HG02870 (cell line): ENCODE measurements around the gene SH3GL2.

Experiments
- ATAC-seq: cut with Tn5 transposase; IDR thresholded peaks from one replicate; pipeline ENCODE4 v1.9.1; 2021; ENCODE audit warnings: mild to moderate bottlenecking, moderate library complexity; ENCODE audit not compliant: unreplicated experiment

Gene SH3GL2

GRCh38 chr9:17653947-17654465, 75.1 kb downstream of the SH3GL2 start:
- ATAC-seq = no peak

- no peak for ATAC-seq
Observed at GRCh38 chr9:17656889-17657288, 78.0 kb downstream of the SH3GL2 start.

GRCh38 chr9:17658237-17658636, 79.4 kb downstream of the SH3GL2 start:
- ATAC-seq = no peak

GRCh38 chr9:17660158-17660557, 81.3 kb downstream of the SH3GL2 start:
- ATAC-seq = no peak

GRCh38 chr9:17665450-17665849, 86.6 kb downstream of the SH3GL2 start:
- no peak for ATAC-seq

GRCh38 chr9:17669206-17669605, 90.3 kb downstream of the SH3GL2 start:
- ATAC-seq = peak; percentile 65

- ATAC-seq = no peak
Observed at GRCh38 chr9:17682684-17683083, 103.8 kb downstream of the SH3GL2 start.

- ATAC-seq = no peak
Observed at GRCh38 chr9:17688834-17689233, 110.0 kb downstream of the SH3GL2 start.

GRCh38 chr9:17694336-17694735, 115.5 kb downstream of the SH3GL2 start:
- ATAC-seq = no peak

GRCh38 chr9:17695482-17695881, 116.6 kb downstream of the SH3GL2 start:
- no peak for ATAC-seq

- no peak for ATAC-seq
Observed at GRCh38 chr9:17699615-17700330, 120.9 kb downstream of the SH3GL2 start.

GRCh38 chr9:17706347-17706746, 127.5 kb downstream of the SH3GL2 start:
- no peak for ATAC-seq

GRCh38 chr9:17719053-17719452, 140.2 kb downstream of the SH3GL2 start:
- ATAC-seq = no peak

- ATAC-seq = no peak
Observed at GRCh38 chr9:17721954-17722353, 143.1 kb downstream of the SH3GL2 start.

- ATAC-seq = no peak
Observed at GRCh38 chr9:17723656-17724055, 144.8 kb downstream of the SH3GL2 start.

GRCh38 chr9:17725399-17726010, 146.6 kb downstream of the SH3GL2 start:
- no peak for ATAC-seq

- ATAC-seq = no peak
Observed at GRCh38 chr9:17726298-17726697, 147.4 kb downstream of the SH3GL2 start.

- ATAC-seq = no peak
Observed at GRCh38 chr9:17730899-17731298, 152.0 kb downstream of the SH3GL2 start.

GRCh38 chr9:17731308-17731707, 152.4 kb downstream of the SH3GL2 start:
- ATAC-seq = no peak

GRCh38 chr9:17734674-17735073, 155.8 kb downstream of the SH3GL2 start:
- no peak for ATAC-seq

GRCh38 chr9:17735859-17736258, 157.0 kb downstream of the SH3GL2 start:
- ATAC-seq = no peak

GRCh38 chr9:17739022-17739421, 160.2 kb downstream of the SH3GL2 start:
- no peak for ATAC-seq
